ENCODE measurements around the gene CCNF. TPM values are rescaled to one million over a fixed set of nuclear protein-coding genes. Genes with fewer than 3 reads are reported as not detected.

Gene CCNF
- polyA plus RNA-seq, 1 donor (not counting 4 experiments of a cell fraction or from before 2014, with no cell fraction given): 3.5 TPM

DNA sequence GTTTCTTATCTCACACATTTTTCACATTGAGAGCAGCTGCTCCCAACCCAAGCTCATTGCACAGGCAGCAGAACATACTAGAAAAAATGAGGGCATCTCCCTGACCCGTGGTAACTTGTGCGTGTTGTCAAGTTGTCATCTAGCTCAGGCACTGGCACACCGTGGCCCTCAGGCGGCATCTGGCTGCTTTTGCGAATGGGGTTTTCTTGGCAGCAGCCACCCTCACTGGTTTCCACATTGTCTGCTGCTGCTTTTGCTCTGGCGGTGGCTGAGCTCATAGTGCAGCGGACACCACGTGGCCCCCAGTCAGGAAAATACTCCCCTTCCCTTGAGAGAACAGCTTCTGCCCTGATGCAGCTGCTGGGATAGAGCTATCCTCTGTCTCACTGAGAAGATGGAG is 21.3 kb downstream of the CCNF start:
- dilution Hi-C loops (cut with MboI; ENCODE audit: extremely low pct_ligation_motif_present, low sequenced_read_pairs): no loop called here
- TF ChIP-seq EZH2 (IDR thresholded peaks at IDR 0.05; ENCODE audit: low read length): no peak
- TF ChIP-seq, protein P1, sequence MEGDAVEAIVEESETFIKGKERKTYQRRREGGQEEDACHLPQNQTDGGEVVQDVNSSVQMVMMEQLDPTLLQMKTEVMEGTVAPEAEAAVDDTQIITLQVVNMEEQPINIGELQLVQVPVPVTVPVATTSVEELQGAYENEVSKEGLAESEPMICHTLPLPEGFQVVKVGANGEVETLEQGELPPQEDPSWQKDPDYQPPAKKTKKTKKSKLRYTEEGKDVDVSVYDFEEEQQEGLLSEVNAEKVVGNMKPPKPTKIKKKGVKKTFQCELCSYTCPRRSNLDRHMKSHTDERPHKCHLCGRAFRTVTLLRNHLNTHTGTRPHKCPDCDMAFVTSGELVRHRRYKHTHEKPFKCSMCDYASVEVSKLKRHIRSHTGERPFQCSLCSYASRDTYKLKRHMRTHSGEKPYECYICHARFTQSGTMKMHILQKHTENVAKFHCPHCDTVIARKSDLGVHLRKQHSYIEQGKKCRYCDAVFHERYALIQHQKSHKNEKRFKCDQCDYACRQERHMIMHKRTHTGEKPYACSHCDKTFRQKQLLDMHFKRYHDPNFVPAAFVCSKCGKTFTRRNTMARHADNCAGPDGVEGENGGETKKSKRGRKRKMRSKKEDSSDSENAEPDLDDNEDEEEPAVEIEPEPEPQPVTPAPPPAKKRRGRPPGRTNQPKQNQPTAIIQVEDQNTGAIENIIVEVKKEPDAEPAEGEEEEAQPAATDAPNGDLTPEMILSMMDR (optimal IDR thresholded peaks at IDR 0.05 in 1 of 3, IDR thresholded peaks at IDR 0.05 in 1 of 3, conservative IDR thresholded peaks at IDR 0.05 in 1 of 3; ENCODE audit: extremely low read depth in 1 of 3, insufficient read depth in 2 of 3, low read length in 3 of 3): no peak
- no peak for FAIRE-seq

DNA sequence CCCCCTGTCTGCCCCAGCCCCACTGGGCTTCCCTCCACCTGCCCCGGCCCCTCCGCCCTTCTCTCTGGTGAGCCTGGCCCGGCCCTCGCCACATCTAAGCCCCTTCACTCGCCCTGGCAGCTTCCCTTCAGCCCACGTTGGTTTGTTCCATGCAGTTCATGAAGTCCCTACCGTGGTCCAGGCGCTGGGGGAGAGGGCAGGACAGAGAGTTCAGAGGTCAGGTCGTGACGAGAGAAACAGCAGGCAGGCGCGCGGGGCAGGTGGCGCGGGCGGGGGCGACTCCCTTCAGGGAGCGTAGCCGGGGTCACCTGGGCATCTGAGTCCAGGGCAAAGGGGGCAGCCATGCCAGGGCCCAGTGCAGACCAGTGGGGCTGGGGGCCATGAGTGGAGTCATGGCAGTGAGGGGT is 21.7 kb downstream of the CCNF start:
- Histone ChIP-seq H3K79me2 (ENCODE audit: control insufficient read depth, insufficient read depth, low read length) (no peaks in the 10 kb centered on the region), H3K27me3 (ENCODE audit: control insufficient read depth, extremely low read depth, insufficient read depth, low read length) (no peaks in the 10 kb centered on the region), H3K9me3 (ENCODE audit: control insufficient read depth, low read depth, low read length) (no peaks in the 10 kb centered on the region), H3K4me1 (ENCODE audit: control insufficient read depth, extremely low read depth, insufficient read depth, low read length) (no peaks in the 10 kb centered on the region), H3K4me2 (ENCODE audit: control insufficient read depth, extremely low read depth, insufficient read depth, low read depth, low read length) (no peak overlapping the region), H2AFZ (ENCODE audit: control insufficient read depth, low read length) (no peak overlapping the region), H3K9ac (ENCODE audit: control insufficient read depth, extremely low read depth, insufficient read depth, low read length) (no peak overlapping the region), H3K36me3 (ENCODE audit: control insufficient read depth in 2 of 2, extremely low read depth in 1 of 2, insufficient read depth in 2 of 2, low read length in 2 of 2) (peaks cover 17 to 38% of the 10 kb centered on the region in 2 experiments), H3K4me3 (ENCODE audit: control insufficient read depth in 2 of 3, extremely low read depth in 1 of 3, insufficient read depth in 2 of 3, low read depth in 1 of 3, low read length in 3 of 3) (no peak overlapping the region), H3K27ac (ENCODE audit: control insufficient read depth, insufficient read depth, low read length) (no peak overlapping the region), H4K20me1 (ENCODE audit: control insufficient read depth, extremely low read depth, insufficient read depth, low read length) (peaks cover 4% of the 10 kb centered on the region), H3K9me1 (ENCODE audit: control insufficient read depth, extremely low read depth, insufficient read depth, low read length) (no peaks in the 10 kb centered on the region)
- dilution Hi-C loops (cut with MboI; ENCODE audit: extremely low pct_ligation_motif_present, low sequenced_read_pairs): no loop called here
- DNase-seq (ENCODE audit: low read depth, low spot score) (no peak), FAIRE-seq (no peak)
- TF ChIP-seq, protein P1 (optimal IDR thresholded peaks at IDR 0.05 in 1 of 3, IDR thresholded peaks at IDR 0.05 in 1 of 3, conservative IDR thresholded peaks at IDR 0.05 in 1 of 3; ENCODE audit: extremely low read depth in 1 of 3, insufficient read depth in 2 of 3, low read length in 3 of 3): no peak
- no peak for TF ChIP-seq EZH2 (IDR thresholded peaks at IDR 0.05; ENCODE audit: low read length)

More for the DNA sequence above, 21.3 kb downstream of the CCNF start:
- Histone ChIP-seq H3K79me2 (ENCODE audit: control insufficient read depth, insufficient read depth, low read length) (no peaks in the 10 kb centered on the region), H4K20me1 (ENCODE audit: control insufficient read depth, extremely low read depth, insufficient read depth, low read length) (peaks cover 4% of the 10 kb centered on the region), H3K9me3 (ENCODE audit: control insufficient read depth, low read depth, low read length) (no peaks in the 10 kb centered on the region), H3K27ac (ENCODE audit: control insufficient read depth, insufficient read depth, low read length) (no peak overlapping the region), H3K9me1 (ENCODE audit: control insufficient read depth, extremely low read depth, insufficient read depth, low read length) (no peaks in the 10 kb centered on the region), H3K4me1 (ENCODE audit: control insufficient read depth, extremely low read depth, insufficient read depth, low read length) (no peaks in the 10 kb centered on the region), H3K4me3 (ENCODE audit: control insufficient read depth in 2 of 3, extremely low read depth in 1 of 3, insufficient read depth in 2 of 3, low read depth in 1 of 3, low read length in 3 of 3) (no peak overlapping the region), H3K4me2 (ENCODE audit: control insufficient read depth, extremely low read depth, insufficient read depth, low read depth, low read length) (no peak overlapping the region), H3K27me3 (ENCODE audit: control insufficient read depth, extremely low read depth, insufficient read depth, low read length) (no peaks in the 10 kb centered on the region), H3K36me3 (ENCODE audit: control insufficient read depth in 2 of 2, extremely low read depth in 1 of 2, insufficient read depth in 2 of 2, low read length in 2 of 2) (peaks cover 18 to 39% of the 10 kb centered on the region in 2 experiments), H3K9ac (ENCODE audit: control insufficient read depth, extremely low read depth, insufficient read depth, low read length) (no peak overlapping the region), H2AFZ (ENCODE audit: control insufficient read depth, low read length) (no peak overlapping the region)
- no peak for DNase-seq (ENCODE audit: low read depth, low spot score)

Measured in keratinocyte (primary cell).